Lower leg skin (tissue), 4 donors: Measurements from ENCODE around the gene SGF29. TPM values are rescaled to one million over a fixed set of nuclear protein-coding genes. Genes with fewer than 3 reads are reported as not detected.

ENCODE experiments used
- DNase-seq, 2 donors: peaks; one replicate each; pipeline ENCODE4 v3.0.0-alpha.2; 2019; ENCODE audit warnings: low spot score in 2 of 2
- H3K4me3 ChIP-seq: fragments of 200-600 bp; sonication (generic); 2 replicates; pipeline ENCODE4 v1.5.1; 2017; ENCODE audit warnings: mild to moderate bottlenecking, low read depth; ENCODE audit not compliant: poor library complexity, severe bottlenecking
- POLR2A ChIP-seq, 2 donors: fragments of 450-650 bp; IDR thresholded peaks; one replicate each; pipeline ENCODE4 v1.6.1; 2016 to 2017; ENCODE audit warnings: antibody characterized with exemption in 2 of 2, mild to moderate bottlenecking in 1 of 2, moderate library complexity in 1 of 2
- WGBS, 2 donors: methylation state at CpG; one replicate each; pipeline ENCODE4 v1.1.5; 2018; 5-methylcytosine and 5-hydroxymethylcytosine counted together
- intact Hi-C: fragments of 100-400 bp; cut with DNase I; formaldehyde crosslinking; loops from one replicate; pipeline ENCODE4 v1.15.0; 2023; ENCODE audit warnings: low total_unique reads
- total RNA-seq, 4 donors: library from RNA; depleted of rRNA; stranded (reverse); fragments of >200 nt; gene quantifications; one replicate each; pipeline ENCODE4 v1.1.0, GENCODE V29; 2016
- TF ChIP-seq, protein P1 (sequence below), 3 donors: fragments of 450-650 bp; IDR thresholded peaks; one replicate each; pipeline ENCODE4 v1.5.1; 2016; ENCODE audit warnings: antibody characterized with exemption in 3 of 3, mild to moderate bottlenecking in 3 of 3, moderate library complexity in 2 of 3

The SGF29 gene
- total RNA-seq: 10 to 100 TPM; 16.7 to 29.9 (median 26.8) TPM

DNA sequence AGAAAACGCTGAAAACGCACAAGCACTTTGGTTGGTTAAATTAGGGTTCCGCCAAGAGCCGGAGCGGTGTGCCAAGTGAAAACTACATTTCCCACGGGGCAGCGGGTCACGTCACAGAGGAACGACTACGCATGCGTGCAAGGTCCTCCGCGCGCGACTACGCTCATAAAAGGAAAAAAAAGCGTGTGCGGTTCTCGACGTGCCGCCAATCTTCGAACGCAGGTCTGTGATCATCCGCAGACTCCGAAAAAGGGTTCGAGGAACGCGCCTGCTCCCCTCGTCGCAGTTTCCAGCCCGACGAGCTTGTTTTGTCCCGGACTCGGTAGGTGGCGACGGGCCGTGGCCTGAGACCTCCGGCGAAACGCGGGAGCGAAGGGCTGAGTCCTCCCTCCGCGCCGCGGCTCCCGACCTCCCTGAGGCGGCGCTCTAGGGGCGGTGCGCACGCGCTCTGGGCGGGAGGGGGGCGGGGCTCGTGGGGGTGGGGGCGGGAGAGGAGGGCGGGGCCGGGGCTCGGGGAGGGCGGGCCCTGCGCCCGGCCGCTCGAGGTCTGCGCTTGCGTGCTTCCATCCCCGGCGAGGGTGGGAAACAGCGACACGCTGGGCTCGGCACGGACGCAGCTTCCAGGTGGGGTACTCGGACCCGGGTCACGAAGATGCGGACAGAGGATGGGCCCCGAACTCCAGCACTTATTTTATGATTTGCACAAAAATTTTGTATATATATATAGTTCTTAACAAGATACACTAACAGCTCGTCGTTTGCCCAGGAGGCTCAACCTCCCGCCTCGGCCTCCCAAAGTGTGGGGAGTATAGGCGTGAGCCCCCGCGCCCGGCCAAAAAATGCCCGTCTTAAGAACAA, at the start of gene SGF29:
Gene SGF29 (plus strand): TSS at position 145 of the 858 bp plus-strand sequence. CDS start 27,150 bp downstream, outside the sequence.
- WGBS, 2 donors: 1% methylated on average over 66 to 83 of the region's 88 CpGs
- intact Hi-C loops: no loop called here
- peak within 1 kb of the TSS; percentile 37 for H3K4me3 ChIP-seq
- peak in 1 of 2 donors; percentile 86 for TF ChIP-seq POLR2A (IDR thresholded peaks at IDR 0.05)
- TF ChIP-seq, protein P1, sequence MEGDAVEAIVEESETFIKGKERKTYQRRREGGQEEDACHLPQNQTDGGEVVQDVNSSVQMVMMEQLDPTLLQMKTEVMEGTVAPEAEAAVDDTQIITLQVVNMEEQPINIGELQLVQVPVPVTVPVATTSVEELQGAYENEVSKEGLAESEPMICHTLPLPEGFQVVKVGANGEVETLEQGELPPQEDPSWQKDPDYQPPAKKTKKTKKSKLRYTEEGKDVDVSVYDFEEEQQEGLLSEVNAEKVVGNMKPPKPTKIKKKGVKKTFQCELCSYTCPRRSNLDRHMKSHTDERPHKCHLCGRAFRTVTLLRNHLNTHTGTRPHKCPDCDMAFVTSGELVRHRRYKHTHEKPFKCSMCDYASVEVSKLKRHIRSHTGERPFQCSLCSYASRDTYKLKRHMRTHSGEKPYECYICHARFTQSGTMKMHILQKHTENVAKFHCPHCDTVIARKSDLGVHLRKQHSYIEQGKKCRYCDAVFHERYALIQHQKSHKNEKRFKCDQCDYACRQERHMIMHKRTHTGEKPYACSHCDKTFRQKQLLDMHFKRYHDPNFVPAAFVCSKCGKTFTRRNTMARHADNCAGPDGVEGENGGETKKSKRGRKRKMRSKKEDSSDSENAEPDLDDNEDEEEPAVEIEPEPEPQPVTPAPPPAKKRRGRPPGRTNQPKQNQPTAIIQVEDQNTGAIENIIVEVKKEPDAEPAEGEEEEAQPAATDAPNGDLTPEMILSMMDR (IDR thresholded peaks at IDR 0.05): no peak
- DNase-seq: peak; percentile 92 to 98

GRCh38 chr16:28504707-28505404, 48.9 kb upstream of the SGF29 start:
- DNase-seq: no peak
- 52 to 55% methylated on average over 7 to 8 of the region's 8 CpGs for WGBS, 2 donors
- intact Hi-C loops: no loop called here
- H3K4me3 ChIP-seq: no peak overlapping the region
- no peak for TF ChIP-seq POLR2A (IDR thresholded peaks at IDR 0.05)
- TF ChIP-seq, protein P1 (IDR thresholded peaks at IDR 0.05): no peak

DNA sequence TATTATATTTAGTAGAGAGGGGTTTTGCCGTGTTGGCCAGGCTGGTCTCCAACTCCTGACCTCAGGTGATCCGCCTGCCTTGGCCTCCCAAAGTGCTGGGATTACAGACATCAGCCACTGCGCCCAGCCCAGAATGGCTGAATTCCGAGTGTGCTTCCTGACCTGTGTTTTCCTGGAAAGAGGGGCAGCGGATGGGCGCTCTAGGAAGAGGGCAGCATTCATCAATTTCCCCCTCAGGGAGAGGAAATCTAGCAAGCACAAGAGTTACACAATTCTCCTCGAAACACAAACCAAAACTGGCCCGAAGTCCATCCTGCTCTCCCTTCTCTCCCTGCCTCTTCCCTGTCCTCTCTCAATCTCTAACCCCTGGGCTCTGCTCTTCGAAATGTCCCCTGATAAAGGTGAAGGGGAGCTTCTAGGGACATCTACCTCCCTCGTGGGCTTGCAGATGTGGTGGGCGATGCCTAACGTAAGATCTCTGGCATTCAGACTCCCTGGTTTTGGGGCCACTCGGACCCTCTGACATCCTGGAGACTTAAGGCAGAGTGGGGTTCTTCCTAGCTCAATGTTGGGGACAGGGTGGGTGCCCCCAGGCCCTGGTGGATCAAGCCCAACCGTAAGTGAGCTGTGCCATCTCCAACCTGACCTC, 48.1 kb upstream of the SGF29 start:
- WGBS, 2 donors: 67 to 68% methylated on average over 14 of the region's 14 CpGs
- H3K4me3 ChIP-seq: no peak overlapping the region
- TF ChIP-seq, protein P1 (IDR thresholded peaks at IDR 0.05): no peak
- TF ChIP-seq POLR2A (IDR thresholded peaks at IDR 0.05): no peak
- intact Hi-C loops: no loop called here
- no peak for DNase-seq

GRCh38 chr16:28511031-28511430, 42.7 kb upstream of the SGF29 start:
- no peak overlapping the region for H3K4me3 ChIP-seq
- TF ChIP-seq, protein P1 (IDR thresholded peaks at IDR 0.05): no peak
- TF ChIP-seq POLR2A (IDR thresholded peaks at IDR 0.05): no peak
- no peak for DNase-seq
- intact Hi-C loops: no loop called here
- 53 to 69% methylated on average over 3 of the region's 3 CpGs for WGBS, 2 donors

- DNase-seq: no peak
- TF ChIP-seq, protein P1 (IDR thresholded peaks at IDR 0.05): no peak
- TF ChIP-seq POLR2A (IDR thresholded peaks at IDR 0.05): no peak
- WGBS, 2 donors: 89 to 90% methylated on average over 21 of the region's 21 CpGs
- intact Hi-C loops: no loop called here
- H3K4me3 ChIP-seq: no peak overlapping the region
These were observed 41.6 kb upstream of the SGF29 start for GRCh38 chr16:28511801-28512789.
